ENCODE results near the gene ARL13B.

GRCh38 chr3:94083261-94083660, 103.3 kb downstream of the ARL13B start:
- TF ChIP-seq GATA2 (IDR thresholded peaks at IDR 0.05; ENCODE audit: low read depth, low read length) (no peak), GATA3 (IDR thresholded peaks at IDR 0.05; ENCODE audit: low read depth, low read length) (no peak)

All from SH-SY5Y (cell line).